Measurements from ENCODE around the gene EDN2. TPM values are rescaled to one million over a fixed set of nuclear protein-coding genes. Genes with fewer than 3 reads are reported as not detected.

Gene EDN2
- total RNA-seq, result 10 to 100 TPM in 1 of 7 donors, 1 to 10 TPM in 1, under 1 TPM in 3, not detected in 2; 0.20 to 24.8 (median 0.36) TPM
- not detected for polyA plus RNA-seq
- long read RNA-seq, donor 1, result 0 reads
- long read RNA-seq, donor 2, partial matches to known transcripts, result 0 of 1 reads
- long read RNA-seq, donor 2, other reads (novel, unspliced or antisense), result 0 of 1 reads
- long read RNA-seq, donor 3, result 0 reads

DNA sequence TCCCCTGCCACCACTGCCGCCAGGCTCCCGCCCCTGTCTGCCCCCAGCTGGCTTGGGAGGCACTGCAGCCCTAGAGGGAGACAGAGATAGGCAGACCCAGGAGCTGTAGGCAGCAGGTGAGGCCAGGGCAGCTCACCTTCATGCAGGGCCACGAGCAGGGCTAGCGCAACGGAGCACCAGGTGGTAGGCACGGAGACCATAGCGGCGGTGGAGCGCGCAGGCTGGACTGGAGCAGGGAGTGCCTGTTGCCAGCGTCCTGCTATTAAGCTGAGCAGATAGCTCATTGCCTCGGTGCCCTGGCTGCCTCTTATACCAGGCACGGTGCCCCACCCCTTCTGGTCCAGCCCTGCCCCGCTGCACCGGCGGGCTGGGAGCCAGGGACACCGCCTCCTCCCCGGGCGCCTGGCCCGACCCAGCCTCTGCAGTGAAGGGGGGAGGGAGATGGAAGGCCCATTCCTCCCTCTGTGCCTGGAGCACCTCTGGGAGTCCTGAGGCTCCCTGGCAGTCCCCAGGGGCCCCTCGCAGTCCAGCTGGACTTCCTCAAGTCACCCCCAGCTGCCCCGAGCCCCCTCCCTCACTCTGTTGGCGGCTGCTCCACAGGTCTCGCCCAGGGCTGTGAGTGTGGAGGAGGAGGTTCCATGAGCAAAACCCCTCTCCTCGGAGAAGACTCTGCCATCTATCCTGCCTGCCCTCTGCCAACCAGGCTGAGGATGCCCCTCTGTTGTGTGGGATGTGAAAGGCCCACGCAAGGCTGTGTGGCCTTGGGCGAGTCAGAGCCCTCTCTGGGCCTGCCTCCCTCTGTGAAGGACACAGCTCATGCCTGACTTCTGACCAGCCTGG is at the start of gene EDN2:
Gene EDN2 (minus strand): TSS at position 282 of the 840 bp plus-strand sequence. CDS start 82 bp downstream, at position 200.
- Histone ChIP-seq H3K27me3 (no peaks in the 10 kb centered on the region), H3K4me1 (ENCODE audit: insufficient read depth) (peaks cover 10% of the 10 kb centered on the region), H3K4me3 (no peak within 1 kb of the TSS), H3K27ac (no peak within 1 kb of the TSS), H3K36me3 (no peaks in the 10 kb centered on the region), H3K9me3 (no peaks in the 10 kb centered on the region)
- intact Hi-C loops (cut with DNase I), result no loop called here
- no peak for TF ChIP-seq POLR2A (IDR thresholded peaks at IDR 0.05)
- no peak for TF ChIP-seq EP300 (IDR thresholded peaks at IDR 0.05)
- no peak for TF ChIP-seq CTCF (IDR thresholded peaks at IDR 0.05)
- peak in 1 of 5 donors; percentile 65 for DNase-seq
- WGBS, 3 donors, result 50 to 53% (median 51%) methylated on average over 27 of the region's 27 CpGs

DNA sequence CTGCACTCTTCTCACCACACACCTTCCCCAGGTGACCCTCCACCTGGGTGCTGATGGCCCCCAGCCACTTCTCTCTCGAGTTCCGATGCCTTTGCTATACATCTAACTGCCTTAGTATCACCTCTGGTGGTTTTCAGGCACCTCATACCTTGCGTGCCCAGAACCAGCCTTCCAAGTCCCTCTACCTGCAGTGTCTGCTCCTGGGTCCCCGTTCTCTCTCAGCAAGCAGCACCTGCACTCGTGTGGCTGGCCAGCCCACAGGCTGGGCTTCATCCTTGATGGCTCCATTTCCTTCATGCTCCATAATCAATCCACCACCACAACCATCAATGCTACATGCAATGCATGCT is 49.2 kb upstream of the EDN2 start:
- no peaks in the 10 kb centered on the region for H3K9me3 ChIP-seq
- TF ChIP-seq POLR2A (IDR thresholded peaks at IDR 0.05), result no peak
- no peak for TF ChIP-seq CTCF (IDR thresholded peaks at IDR 0.05)
- TF ChIP-seq EP300 (IDR thresholded peaks at IDR 0.05), result no peak
- intact Hi-C loops (cut with DNase I), result no loop called here
- peaks cover 16% of the 10 kb centered on the region for H3K4me1 ChIP-seq (ENCODE audit: insufficient read depth)
- DNase-seq, result peak in 2 of 5 donors; percentile 12 to 19
- H3K4me3 ChIP-seq, result no peak overlapping the region
- H3K27ac ChIP-seq, result no peak overlapping the region
- H3K36me3 ChIP-seq, result no peaks in the 10 kb centered on the region
- WGBS, 3 donors, result 94 to 96% (median 95%) methylated on average over 5 of the region's 5 CpGs
- no peaks in the 10 kb centered on the region for H3K27me3 ChIP-seq

- Histone ChIP-seq H3K27me3 (no peaks in the 10 kb centered on the region), H3K36me3 (no peaks in the 10 kb centered on the region), H3K27ac (no peak overlapping the region), H3K4me1 (ENCODE audit: insufficient read depth) (peaks cover 16% of the 10 kb centered on the region), H3K4me3 (no peak overlapping the region), H3K9me3 (no peaks in the 10 kb centered on the region)
- WGBS, 3 donors, result 85 to 87% (median 86%) methylated on average over 12 of the region's 12 CpGs
- TF ChIP-seq POLR2A (IDR thresholded peaks at IDR 0.05) (no peak), CTCF (IDR thresholded peaks at IDR 0.05) (no peak), EP300 (IDR thresholded peaks at IDR 0.05) (no peak)
- intact Hi-C loops (cut with DNase I), result no loop called here
- DNase-seq, result peak in 3 of 5 donors; percentile 7 to 17 (median 9)
These were observed 48.7 kb upstream of the EDN2 start for GRCh38 chr1:41533016-41533730.

DNA sequence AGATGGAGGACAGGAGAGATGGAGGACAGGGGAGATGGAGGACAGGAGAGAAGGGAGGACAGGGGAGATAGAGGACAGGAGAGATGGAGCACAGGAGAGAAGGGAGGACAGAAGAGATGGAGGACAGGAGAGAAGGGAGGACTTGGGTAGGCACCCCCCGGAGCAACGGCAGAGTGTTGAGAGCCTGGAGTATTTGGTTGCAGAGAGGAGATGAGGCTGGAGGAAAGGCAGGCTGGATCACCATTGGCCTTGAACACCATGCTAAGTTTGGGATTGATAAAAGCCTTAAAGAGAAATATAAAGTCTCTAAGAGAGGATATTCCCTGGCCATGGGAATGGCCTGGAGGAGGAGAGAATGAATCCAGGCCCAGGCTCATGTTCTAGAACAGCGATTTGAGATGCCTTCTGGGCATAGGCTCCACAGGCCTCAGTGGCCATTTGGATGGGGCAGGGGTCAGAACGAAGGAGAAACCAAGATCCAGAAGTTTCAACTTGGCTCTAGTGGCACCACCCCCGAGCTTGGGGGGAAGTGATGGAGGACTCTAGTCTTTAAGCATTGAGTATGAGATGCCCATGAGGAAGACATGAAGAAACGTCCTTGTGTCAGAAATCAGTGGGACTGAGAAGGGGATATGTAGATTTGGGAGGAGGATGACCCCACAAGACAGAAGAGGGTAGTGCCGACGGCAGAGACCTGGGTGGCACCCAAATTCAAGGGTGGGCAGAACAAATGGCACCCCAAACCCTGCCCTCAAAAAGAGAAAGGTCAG is 47.9 kb upstream of the EDN2 start:
- H3K27ac ChIP-seq, result no peak overlapping the region
- peak in 3 of 5 donors; percentile 2 to 5 (median 3) for DNase-seq
- intact Hi-C loops (cut with DNase I), result no loop called here

More for the DNA sequence above, 47.9 kb upstream of the EDN2 start:
- no peaks in the 10 kb centered on the region for H3K27me3 ChIP-seq
- H3K9me3 ChIP-seq, result no peaks in the 10 kb centered on the region
- peaks cover 10% of the 10 kb centered on the region for H3K4me1 ChIP-seq (ENCODE audit: insufficient read depth)
- no peak overlapping the region for H3K4me3 ChIP-seq
- TF ChIP-seq EP300 (IDR thresholded peaks at IDR 0.05), result no peak
- no peak for TF ChIP-seq POLR2A (IDR thresholded peaks at IDR 0.05)
- TF ChIP-seq CTCF (IDR thresholded peaks at IDR 0.05), result no peak
- 87 to 90% (median 89%) methylated on average over 8 of the region's 8 CpGs for WGBS, 3 donors
- H3K36me3 ChIP-seq, result no peaks in the 10 kb centered on the region

All from ovary (tissue), 10 donors.